Neutrophil (primary cell): ENCODE measurements around the gene CAPN13.

ENCODE experiments used
- H3K27ac ChIP-seq: fragments of 200-600 bp; sonication (generic); 2 replicates; pipeline ENCODE4 v1.5.1; 2016; ENCODE audit warnings: mild to moderate bottlenecking, moderate library complexity
- H3K27me3 ChIP-seq: fragments of 200-600 bp; sonication (generic); 2 replicates; pipeline ENCODE4 v1.6.0; 2016; ENCODE audit warnings: mild to moderate bottlenecking
- H3K36me3 ChIP-seq: fragments of 200-600 bp; sonication (generic); 2 replicates; pipeline ENCODE4 v1.5.1; 2017
- H3K4me1 ChIP-seq, 2 experiments: fragments of 200-600 bp in 1 of 2; sonication (generic) in 1 of 2; 1 replicate in 1 of 2; 2 replicates in 1 of 2; pipeline versions ENCODE4 v1.5.1 to v1.6.1; 2013 to 2016; ENCODE audit warnings: low read depth in 1 of 2, low read length in 1 of 2, mild to moderate bottlenecking in 1 of 2, moderate library complexity in 1 of 2; ENCODE audit not compliant: control insufficient read depth in 1 of 2, insufficient read depth in 1 of 2
- H3K4me3 ChIP-seq, 2 experiments: fragments of 200-600 bp in 1 of 2; sonication (generic) in 1 of 2; 1 replicate in 1 of 2; 2 replicates in 1 of 2; pipeline ENCODE4 v1.5.1; 2013 to 2016; ENCODE audit warnings: low read depth in 1 of 2, low read length in 1 of 2, mild to moderate bottlenecking in 1 of 2, moderate library complexity in 1 of 2
- H3K9me3 ChIP-seq: fragments of 200-600 bp; sonication (generic); 2 replicates; pipeline ENCODE4 v1.5.1; 2016
- TF ChIP-seq, protein P1 (sequence below): fragments of 200-600 bp; sonication (generic); IDR thresholded peaks from 2 replicates; pipeline ENCODE4 v1.5.1; 2016; ENCODE audit warnings: antibody characterized with exemption

CAPN13 gene

DNA sequence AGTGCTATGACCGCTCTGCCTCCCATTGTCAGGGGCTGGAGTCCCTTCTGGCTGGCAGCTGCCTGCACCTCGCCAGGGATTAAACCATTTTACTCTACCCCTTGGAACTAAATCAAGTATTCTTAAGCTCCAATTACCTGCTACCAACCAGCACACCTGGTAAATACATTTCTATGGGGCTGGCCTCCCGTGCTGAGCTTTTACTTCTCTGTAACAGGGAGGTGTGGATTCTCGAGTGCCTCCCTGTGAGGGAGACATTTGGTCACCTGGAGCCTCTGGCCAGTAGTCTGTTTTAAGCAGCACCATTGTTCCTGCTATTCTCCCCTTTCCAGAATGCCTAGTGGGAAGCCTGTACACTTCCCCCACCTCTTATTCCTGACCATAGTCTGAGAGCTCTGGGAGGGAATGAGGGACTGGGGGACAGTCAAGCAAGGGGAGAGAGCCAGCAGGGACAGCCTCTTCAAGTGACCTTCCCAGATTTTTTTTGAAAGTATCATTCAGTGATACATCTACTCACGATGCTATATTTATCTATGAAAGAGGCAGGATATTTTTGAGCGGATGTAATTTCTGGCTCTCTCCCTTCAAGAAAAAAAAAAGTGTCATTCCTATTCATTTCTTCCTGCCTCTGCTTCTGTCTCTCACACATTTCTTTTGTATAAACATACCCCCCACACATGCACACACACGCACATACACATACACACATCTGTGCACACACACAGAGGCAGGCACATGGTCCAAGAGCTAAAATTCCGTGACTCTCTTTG is 112.8 kb downstream of the CAPN13 start:
- TF ChIP-seq, protein P1, sequence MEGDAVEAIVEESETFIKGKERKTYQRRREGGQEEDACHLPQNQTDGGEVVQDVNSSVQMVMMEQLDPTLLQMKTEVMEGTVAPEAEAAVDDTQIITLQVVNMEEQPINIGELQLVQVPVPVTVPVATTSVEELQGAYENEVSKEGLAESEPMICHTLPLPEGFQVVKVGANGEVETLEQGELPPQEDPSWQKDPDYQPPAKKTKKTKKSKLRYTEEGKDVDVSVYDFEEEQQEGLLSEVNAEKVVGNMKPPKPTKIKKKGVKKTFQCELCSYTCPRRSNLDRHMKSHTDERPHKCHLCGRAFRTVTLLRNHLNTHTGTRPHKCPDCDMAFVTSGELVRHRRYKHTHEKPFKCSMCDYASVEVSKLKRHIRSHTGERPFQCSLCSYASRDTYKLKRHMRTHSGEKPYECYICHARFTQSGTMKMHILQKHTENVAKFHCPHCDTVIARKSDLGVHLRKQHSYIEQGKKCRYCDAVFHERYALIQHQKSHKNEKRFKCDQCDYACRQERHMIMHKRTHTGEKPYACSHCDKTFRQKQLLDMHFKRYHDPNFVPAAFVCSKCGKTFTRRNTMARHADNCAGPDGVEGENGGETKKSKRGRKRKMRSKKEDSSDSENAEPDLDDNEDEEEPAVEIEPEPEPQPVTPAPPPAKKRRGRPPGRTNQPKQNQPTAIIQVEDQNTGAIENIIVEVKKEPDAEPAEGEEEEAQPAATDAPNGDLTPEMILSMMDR = no peak
- Histone ChIP-seq H3K27ac (no peak overlapping the region), H3K27me3 (no peaks in the 10 kb centered on the region), H3K4me3 (no peak overlapping the region), H3K9me3 (no peaks in the 10 kb centered on the region), H3K4me1 (peaks cover 37 to 45% of the 10 kb centered on the region in 2 experiments), H3K36me3 (no peaks in the 10 kb centered on the region)

DNA sequence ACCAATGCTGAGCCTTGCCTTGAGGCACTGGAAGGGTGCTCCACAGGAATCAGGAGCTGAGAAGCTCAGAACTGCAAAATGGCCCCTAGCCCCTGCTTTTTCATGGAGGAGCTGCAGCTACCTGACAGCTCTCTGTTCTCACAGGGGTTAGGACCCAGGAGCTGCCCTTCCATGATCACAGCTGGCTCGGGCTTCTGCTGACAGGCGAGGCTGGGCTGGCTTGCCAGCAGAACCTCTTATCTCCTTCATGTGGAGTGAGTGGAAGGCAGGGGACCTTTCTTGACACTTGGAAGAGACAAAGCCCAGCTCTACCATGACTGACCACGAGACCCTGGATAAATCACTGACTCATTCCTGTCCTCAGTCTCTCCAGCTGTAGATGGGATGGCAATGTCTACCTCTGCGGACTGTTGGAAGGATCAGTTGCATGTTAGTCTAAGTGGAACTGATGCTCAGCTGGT is 113.4 kb downstream of the CAPN13 start:
- H3K27me3 ChIP-seq = no peaks in the 10 kb centered on the region
- H3K4me1 ChIP-seq = peaks cover 43 to 51% of the 10 kb centered on the region in 2 experiments
- TF ChIP-seq, protein P1 = no peak
- H3K36me3 ChIP-seq = no peaks in the 10 kb centered on the region
- H3K4me3 ChIP-seq = no peak overlapping the region
- H3K27ac ChIP-seq = peak overlapping the region; percentile 74
- no peaks in the 10 kb centered on the region for H3K9me3 ChIP-seq

DNA sequence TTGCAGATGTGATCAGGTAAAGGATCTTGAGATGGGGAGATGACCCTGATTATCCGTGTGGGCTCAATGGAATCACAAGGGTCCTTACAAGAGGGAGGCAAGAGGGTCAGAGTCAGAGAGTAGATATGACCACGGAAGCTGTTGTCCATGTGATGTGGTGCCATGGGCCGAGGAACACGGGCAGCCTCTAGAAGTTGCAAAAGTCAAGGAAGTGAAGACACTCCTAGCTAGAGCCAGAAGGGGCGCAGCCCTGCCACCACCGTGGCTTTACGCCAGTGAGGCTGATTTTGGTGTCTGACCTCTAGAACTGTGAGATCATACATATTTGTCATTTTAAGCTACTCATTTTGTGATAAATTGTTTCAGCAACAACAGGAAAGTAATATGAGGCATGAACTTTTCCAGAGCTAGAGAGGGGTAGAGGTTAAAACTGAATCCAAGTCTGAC is 114.4 kb downstream of the CAPN13 start:
- peak overlapping the region; percentile 74 for H3K27ac ChIP-seq
- H3K4me3 ChIP-seq = peak overlapping the region in 1 of 2 experiments; percentile 17
- TF ChIP-seq, protein P1 = no peak
- H3K36me3 ChIP-seq = no peaks in the 10 kb centered on the region
- H3K4me1 ChIP-seq = peaks cover 45 to 57% of the 10 kb centered on the region in 2 experiments
- H3K27me3 ChIP-seq = no peaks in the 10 kb centered on the region
- H3K9me3 ChIP-seq = no peaks in the 10 kb centered on the region

DNA sequence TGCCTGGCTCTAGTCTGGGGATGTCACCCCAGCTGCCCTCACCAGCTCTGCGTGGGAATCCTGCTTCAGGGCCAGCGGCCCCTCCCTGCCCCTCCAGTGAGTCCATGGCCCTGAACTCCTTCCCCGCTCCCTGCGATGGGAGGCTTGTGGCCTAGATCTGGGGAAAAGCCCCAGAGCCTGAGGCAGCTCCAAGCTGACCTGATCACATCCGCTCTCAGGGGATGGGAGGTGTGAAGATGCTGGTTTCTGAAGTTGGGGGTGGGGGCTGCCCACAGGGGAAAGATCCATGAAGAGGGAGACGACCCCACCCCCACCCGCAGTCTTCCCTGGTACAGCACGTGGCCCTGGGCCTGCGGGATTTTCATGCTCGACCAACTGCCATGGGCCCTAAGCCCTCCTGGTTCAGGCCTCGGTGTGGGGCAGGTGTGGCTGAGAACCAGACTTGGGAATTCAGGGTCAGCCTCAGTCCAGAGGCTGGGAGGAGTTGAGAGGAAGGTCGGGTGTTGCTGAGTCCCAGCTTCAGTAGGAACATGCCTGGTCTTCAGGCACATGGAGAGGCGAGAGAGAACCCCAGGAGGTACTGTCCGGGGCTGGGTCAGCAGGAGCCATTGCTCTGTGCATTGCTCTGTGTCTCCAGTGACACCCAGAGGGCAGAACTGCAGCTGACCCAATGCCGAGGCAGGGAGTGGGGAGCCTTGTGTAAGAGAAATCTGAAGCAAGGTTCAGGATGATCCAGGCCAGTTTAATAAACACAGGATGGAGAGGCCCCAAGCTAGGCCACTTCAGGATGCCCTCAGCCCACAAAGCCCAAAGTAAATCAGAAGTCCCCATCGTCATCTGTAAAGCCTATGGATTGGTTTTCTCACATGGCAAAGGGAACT is 115.1 kb downstream of the CAPN13 start:
- no peaks in the 10 kb centered on the region for H3K27me3 ChIP-seq
- H3K4me3 ChIP-seq = peak overlapping the region in 1 of 2 experiments; percentile 17
- TF ChIP-seq, protein P1 = no peak
- H3K4me1 ChIP-seq = peaks cover 45 to 57% of the 10 kb centered on the region in 2 experiments
- peak overlapping the region; percentile 74 for H3K27ac ChIP-seq
- no peaks in the 10 kb centered on the region for H3K36me3 ChIP-seq
- no peaks in the 10 kb centered on the region for H3K9me3 ChIP-seq

DNA sequence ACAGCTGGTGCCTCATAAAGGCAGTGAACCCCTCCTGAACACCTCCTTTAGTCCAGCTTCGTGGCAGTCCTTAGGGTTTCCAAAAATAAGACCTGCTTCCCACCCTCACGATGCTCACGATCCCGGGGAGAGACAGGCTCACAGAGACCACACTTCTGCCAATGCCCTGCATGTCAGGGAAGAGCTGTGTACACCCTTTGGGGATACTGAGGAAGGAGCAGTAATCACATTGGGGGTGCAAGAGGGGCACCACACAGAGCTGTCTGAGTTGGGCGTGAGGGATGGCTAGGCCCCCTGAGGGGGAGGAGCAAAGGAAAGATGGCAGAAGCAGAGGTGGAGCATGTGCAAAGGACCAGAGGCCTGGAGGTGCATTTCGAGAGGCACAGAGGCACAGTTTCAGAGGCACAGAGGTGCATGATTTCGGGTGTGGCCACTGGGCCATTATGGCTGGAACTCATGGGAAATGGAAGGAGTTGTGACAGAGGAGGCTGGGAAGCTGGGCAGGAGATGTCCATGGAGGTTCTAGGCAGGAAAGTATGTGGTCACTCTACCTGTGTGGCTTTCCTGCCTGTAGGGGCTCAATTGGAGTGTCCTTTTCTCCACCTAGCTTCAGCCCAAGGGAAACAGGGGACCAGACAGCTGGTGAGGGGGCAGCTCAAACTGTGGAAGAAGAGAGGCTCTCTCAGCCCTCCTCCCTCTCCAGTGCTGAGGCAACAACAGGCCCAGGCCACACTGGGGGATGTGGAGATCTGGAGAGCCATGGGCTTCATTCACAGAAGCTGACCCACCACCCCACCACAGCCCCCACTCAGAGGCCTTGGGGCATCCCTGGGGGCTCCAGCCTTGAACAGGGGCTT is 115.9 kb downstream of the CAPN13 start:
- Histone ChIP-seq H3K4me3 (no peak overlapping the region), H3K27ac (no peak overlapping the region), H3K9me3 (no peaks in the 10 kb centered on the region), H3K4me1 (peaks cover 45 to 57% of the 10 kb centered on the region in 2 experiments), H3K36me3 (no peaks in the 10 kb centered on the region), H3K27me3 (no peaks in the 10 kb centered on the region)
- TF ChIP-seq, protein P1 = no peak
